Measurements from ENCODE around the gene SNX9.
"Not testable (repeated sequence)": the region's sequence is repeated elsewhere in the genome, so short reads cannot be mapped to it uniquely, and the experiment has no call there.

SNX9 gene

DNA sequence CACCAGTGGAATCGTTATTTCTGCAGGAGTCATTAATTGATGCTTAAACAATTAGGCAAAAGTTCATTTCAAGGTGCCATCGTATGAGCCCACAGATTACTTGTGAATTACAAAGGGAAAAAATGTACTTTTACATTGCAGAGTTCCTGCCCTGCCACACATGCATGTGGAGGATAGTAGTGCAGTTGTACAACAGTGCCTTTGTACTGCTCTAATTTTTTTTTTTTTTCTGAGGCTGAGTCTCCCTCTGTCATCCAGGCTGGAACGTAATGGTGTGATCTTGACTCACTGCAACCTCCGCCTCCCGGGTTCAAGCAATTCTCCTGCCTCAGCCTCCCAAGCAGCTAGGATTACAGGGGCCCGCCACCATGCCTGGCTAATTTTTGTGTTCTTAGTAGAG, 132.6 kb downstream of the SNX9 start:
- DNase-seq (ENCODE audit: low spot score): no peak

DNA sequence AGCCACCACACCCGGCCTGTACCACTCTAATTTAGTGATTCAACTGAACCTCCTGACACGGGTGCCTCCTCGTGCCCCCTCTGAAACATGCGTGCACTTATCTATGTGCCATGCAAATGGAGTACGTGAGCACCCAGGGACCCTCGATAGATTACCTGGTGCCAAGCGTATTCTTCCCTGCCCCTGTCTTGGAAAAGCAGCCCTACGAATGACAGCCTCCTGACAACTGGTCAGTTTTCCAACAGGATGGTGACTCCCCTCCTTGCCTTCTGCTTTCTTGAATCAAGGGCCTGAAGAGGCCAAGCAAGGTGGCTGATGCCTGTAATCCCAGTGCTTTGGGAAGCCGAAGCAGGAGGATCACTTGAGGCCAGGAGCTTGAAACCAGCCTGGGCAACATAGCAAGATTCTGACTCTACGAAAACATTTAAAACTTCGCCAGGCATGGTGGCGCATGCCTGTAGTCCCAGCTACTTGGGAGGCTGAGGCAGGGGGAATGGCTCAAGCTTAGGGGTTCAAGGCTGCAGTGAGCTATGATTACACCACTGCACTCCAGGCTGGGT, 133.2 kb downstream of the SNX9 start:
- DNase-seq (ENCODE audit: low spot score): no peak

DNA sequence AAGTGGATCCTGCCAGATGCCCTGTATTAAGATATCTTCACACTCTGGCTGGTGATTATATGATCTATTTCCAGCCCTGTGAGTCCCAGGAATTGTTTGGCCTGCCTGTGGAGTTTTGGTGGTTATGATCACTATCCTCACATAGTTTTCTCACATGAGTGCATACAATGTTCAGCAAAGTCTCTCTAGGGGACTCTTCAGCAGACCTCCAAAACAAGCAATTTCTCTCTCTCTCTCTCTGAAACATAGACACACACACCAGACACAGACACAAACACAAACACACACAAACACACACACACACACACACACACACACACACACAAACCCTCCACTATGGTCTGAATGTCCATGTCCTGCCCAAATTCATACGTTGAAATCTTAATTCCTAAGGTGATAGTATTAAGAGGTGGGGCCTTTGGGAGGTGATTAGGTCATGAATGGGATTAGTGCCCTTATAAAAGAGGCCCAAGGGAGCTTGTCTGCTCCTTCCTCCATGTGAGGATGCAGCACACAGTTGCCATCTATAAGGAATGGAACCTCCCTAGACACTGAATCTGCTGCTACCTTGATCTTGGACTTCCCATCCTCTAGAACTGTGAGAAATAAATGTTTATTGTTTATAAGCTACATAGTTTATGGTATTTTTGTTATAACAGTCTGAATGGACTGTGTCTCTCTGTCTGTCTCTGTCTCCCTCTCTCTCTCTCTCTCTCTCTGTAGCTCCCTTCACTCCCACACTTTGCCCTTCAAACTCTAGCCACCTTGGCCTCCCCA, 136.6 kb downstream of the SNX9 start:
- DNase-seq (ENCODE audit: low spot score): no peak

DNA sequence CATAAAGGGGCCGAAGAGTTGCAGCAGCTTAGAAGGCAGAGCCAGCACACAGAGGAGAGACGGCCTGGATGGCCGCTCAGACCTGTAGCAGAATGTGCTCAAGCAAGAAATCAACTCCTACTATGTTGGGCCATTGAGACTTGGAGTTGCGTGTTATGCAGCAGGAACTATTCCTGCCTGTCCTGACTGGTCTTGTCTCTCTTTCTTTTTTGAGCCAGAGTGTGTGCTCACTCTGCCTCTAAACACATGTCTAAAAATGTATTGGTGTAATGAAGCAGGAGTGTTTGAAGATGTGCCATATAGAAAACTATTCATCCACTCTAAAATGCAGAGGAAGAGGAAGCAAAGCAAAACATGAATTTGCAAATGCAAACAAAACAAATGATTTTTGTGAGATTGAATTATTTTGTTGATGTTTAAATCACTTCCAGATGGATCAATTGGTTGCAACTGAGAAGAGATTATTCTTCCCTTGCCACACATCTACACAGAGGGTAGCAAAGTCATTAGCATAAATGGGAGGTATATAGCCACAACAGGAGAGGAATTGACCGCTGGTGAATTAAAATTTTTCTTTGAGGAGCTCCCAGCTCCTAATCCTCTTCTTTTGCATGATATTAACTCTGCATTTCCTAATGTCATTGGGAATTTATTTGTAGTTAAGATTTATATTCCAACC, 138.2 kb downstream of the SNX9 start:
- no peak for DNase-seq (ENCODE audit: low spot score)

DNA sequence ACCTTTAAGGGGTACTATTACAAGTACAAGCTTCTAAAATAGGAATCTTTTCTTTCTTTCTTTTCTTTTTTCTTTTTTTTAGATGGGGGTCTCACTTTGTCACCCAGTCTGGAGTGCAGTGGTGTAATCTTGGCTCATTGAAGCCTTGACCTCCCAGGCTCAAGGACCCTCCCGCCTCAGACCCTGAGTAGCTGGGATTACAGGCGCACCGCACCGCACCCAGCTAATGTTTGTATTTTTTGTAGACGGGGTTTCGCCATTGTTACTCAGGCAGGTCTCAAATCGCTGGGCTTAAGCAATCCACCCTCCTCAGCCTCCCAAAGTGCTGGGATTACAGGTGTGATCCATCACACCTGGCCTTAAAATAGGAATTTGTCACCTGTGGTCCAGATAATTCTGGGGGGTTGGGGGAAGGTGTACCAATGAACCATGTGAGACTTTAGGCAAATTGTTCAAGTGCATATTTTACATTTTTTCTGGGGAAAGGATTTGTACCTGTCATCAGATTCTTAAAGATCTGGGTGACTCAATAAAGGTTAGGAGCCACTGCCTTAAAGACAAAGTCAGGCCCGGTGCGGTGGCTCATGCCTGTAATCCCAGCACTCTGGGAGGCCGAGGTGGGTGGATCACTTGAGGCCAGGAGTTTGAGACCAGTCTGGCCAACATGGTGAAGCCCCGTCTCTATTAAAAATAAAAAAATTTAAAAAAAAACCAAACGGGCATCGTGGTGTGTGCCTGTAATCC, 139.0 kb downstream of the SNX9 start:
- DNase-seq (ENCODE audit: low spot score): no peak

DNA sequence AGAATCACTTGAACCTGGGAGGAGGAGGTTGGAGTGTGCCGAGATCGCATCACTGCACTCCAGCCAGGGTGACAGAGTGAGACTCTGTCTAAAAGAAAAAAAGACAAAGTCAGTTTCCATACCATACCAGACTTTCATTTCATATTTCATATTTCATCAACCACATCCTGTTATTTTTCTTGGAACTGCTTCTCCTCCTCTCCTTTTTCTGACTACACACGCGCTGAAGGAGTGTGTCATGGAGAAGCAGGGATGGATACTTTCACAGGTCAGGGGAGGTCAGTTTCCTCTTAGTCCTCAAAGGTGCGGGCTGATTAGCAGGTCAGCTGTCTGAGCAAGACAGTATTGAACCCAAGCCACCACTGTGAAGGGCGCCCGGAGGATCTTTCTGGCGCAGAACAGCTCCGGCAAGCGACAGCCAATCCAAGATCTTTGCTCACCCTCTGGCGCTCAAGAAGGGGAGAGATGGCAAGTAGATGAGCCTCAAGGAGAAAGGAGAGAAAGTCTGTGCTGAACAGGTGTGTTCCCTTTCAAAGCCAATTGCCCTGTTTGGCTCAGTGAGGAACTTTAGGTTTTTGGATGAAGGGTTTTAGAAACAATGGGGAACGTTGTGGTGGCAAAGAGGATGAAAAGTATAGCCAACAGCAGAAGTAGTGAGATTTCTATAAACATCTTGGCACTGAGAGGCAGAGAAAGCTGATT, 139.7 kb downstream of the SNX9 start:
- no peak for DNase-seq (ENCODE audit: low spot score)

DNA sequence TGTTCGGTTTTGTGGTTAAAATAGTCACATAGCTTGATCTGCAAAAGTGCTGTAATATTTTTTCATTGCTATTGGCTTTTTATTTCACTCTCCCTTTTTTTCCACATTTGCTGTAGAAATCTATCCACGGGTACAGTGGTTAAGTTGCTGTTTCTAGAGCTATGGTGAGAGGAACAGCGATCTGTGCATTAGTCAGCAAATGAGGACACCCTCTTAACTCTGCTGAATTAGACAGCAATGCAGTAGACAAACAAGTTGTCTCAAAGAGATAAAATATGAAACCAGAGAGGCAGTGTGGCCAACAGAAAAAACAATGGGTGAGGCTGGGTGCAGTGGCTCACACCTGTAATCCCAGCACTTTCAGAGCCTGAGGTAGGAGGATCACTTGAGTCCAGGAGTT, 141.1 kb downstream of the SNX9 start:
- no peak for DNase-seq (ENCODE audit: low spot score)

DNA sequence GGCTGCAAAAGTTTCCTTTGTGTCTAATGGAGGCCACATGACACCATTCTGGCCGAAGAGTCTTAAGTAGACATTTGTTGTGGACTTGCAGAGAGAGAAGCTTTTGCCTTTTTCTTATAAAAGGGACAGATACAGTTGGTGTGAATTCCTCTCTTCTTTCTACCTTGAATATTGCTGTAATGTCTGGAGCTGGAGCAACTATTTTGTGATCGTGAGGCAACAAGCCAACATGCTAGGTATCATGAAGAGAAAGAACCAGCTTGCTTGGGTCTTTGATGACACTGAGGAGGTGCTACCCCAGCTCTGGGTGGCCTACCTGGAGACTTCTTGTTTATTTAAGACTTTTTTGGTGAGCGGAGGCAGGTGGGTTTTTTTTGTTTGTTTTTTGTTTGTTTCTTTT, 142.3 kb downstream of the SNX9 start:
- no peak for DNase-seq (ENCODE audit: low spot score)

DNA sequence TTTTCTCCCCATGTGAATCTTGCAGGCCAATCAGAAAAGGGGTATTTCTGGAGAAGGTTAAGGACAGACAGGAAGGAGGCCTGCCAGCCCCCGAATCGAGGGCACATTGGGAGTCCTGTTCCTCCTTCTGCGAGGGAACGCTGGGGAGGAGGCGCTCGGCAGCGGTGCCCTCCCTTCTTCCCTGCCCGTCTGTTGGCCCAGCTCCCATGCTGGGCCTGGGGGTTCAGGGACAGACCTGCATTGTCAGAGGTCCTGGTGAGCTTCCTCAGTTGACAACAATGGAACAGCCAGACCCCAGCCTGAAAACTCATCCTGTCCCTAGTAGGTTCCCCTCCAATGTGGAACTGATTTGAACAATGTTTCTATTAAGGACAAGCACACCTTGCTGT, 143.5 kb downstream of the SNX9 start:
- no peak for DNase-seq (ENCODE audit: low spot score)

DNA sequence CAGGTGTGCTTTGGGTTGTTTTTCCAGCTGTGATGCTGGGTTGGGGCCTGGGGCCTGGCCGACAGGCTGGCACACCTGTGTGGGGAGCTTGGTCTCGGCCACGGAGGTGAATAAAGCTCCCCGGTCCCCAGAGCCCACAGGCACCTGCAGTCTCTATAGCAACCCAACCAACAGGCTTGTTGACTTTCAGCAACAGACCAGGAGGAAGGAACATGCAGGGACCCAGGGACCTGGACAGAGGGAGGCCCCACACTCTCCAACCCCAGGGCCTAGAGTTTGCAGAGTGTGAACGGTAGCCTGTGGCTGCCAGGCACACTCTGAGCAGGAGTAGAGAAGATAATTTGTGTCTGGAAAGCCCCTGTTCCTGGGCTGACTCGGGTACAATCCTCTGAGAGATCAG, 144.0 kb downstream of the SNX9 start:
- no peak for DNase-seq (ENCODE audit: low spot score)

DNA sequence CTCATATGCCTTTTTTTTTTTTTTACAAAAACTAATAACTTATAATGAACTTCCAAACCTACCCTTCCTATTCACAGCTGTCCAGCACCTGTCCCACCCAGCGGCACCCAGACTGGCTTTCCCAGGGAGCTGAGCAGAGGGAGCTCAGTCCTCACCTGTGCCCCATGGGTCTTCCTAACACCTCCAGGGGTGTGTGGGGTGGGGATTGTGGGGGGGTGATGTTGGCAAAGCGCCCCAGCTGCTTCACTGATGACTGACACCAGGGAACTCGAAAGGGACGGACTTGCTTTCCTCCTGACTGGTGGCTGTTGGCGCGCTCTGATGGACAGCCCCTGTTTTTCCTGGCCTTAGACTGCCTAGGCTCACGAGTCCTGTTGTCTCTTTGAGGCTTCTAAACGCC, 144.4 kb downstream of the SNX9 start:
- no peak for DNase-seq (ENCODE audit: low spot score)

DNA sequence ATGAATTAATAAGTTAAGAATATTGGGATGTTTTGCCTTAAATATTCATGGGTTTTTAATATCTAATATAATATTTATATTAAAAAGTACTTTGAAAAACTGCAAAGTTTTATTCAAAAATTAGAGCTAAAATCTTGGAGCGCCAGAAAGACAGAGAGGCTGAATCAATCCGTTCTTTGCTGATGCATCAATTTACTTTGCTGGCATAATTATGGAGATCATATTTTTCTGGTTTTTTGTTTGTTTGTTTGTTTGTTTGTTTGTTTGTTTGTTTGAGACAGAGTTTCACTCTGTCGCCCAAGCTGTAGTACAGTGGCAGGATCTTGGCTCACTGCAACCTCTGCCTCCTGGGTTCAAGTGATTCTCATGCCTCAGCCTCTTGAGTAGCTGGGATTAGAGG, 149.1 kb downstream of the SNX9 start:
- DNase-seq (ENCODE audit: low spot score): not testable (repeated sequence)

DNA sequence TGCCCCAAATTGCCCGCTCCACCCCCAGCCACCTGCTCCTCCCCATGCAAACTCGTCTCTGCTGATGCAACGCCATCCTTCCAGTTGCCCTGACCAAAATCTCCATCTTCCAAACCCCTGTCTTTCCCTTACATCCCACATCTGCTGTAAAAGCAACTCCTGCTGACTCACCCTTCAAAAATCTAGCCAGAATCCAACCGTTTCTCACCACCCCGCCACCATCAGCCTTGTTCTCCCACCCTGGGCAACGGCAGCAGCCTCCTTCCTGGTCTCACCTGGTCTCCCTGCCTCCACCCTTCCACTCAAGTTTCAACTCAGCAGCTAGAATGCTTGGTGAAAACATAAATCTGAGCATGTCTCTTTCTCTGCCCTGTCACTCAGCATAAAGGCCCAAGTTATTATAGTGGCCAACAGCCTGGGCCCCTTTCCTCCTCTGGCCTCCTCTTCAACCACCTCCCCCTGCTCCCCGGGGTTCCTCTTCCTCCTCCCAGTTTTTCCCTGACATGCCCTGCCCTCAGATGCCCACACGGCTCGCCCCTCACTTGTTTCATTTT, 151.4 kb downstream of the SNX9 start:
- no peak for DNase-seq (ENCODE audit: low spot score)

DNA sequence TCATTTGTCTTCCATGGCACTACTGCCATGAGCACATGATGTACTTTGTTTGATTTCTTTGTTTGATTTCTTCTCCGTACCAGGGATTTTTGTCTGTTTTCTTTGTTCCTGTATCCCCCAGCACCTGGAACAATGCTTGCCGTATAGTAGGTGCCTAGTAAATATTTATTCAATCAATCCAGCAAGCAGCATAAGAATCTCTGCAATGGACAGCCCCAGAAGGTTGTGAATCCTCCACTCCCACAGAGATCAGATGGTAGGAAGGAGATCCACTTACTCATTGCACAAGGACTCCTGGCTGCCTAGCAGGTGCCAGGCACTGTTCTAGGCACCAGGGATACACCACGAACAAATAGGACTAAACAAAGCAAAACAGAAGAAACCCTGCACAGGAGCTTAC, 151.9 kb downstream of the SNX9 start:
- no peak for DNase-seq (ENCODE audit: low spot score)

DNA sequence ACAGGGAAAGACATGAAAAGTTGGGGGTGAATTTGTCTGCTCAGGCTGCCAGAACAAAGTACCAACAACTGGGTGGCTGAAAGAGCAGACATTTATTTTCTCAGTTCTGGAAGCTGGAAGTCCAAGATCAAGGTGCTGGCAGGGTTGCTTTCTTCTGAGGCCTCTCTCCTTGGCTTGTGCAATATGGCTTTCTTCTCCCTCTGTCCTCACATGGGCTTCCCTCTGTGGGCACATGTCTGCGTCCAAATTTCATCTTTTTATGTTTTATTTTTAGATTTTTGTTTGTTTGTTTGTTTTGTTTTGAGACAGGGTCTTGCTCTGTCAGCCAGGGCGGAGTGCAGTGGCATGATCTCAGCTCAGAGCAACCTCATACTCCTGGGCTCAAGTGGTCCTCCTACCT, 152.4 kb downstream of the SNX9 start:
- no peak for DNase-seq (ENCODE audit: low spot score)

DNA sequence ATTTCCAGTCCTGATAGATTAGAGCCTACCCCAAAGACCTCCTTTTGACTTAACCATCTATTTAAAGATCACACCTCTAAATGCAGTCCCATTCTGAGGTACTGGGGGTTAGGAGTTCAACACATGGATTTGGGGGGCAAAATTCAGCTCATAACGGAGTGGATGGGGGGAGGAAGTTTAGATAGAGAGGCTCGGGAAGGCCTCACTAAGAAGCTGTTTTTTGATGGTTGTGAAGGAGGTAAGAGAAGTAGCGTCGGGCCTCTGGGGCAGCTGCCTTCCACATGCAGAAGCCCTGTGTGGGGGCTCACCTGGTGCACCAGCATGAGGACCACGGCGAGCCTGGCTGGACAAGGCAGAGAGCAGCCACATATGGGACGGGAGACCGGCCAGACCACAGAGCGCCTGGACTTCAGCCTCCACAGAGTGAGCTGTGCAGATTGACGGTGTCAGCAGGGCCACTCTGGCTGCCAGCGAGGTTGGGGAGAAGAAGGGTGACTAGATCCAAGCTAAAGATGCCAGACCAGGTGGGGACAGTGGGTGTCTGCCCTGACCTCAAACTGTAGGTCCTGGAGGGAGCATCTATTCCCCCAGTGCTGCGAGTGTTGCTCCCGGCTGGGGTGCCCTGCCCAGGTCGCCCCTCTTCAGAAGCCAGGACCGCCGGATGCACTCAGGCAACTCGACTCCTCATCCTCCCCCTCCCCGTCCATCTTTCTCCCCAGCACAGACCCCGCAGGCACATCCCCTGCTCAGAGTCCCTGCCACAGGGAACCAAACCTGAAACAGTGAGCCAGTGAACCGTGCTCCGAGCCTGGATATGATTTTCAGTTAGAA, 153.5 kb downstream of the SNX9 start:
- DNase-seq (ENCODE audit: low spot score): no peak

DNA sequence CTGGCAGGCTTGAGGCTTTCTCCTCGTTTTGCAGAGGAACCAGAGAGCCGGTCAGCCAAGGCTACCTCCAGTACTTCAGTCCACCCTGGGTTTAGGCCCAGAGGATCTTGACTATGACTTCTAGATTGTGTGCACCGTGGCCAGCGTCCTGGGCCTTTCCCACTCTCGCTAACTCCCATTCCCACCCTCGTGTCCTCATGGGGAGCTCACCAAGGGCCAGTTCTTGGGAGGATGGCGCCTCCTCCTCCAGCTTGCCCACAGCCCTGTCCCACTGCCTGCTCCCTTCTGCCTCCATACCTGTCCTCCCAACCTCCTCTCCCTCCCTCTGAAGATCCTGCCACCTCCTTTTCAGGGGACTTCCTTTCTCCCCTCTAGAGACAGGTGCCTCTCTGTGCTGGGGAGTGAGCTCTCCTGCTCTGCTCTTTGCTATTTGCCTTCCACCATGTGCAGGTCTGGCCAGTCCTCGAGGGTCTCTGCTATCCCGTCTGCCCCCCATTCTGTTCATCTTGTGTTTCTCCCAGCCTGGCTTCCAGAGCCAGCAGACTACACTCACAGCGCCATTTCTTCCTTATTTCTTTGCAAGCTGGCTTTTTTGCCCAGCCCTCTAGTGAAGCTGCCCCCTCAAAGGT, 154.2 kb downstream of the SNX9 start:
- no peak for DNase-seq (ENCODE audit: low spot score)

DNA sequence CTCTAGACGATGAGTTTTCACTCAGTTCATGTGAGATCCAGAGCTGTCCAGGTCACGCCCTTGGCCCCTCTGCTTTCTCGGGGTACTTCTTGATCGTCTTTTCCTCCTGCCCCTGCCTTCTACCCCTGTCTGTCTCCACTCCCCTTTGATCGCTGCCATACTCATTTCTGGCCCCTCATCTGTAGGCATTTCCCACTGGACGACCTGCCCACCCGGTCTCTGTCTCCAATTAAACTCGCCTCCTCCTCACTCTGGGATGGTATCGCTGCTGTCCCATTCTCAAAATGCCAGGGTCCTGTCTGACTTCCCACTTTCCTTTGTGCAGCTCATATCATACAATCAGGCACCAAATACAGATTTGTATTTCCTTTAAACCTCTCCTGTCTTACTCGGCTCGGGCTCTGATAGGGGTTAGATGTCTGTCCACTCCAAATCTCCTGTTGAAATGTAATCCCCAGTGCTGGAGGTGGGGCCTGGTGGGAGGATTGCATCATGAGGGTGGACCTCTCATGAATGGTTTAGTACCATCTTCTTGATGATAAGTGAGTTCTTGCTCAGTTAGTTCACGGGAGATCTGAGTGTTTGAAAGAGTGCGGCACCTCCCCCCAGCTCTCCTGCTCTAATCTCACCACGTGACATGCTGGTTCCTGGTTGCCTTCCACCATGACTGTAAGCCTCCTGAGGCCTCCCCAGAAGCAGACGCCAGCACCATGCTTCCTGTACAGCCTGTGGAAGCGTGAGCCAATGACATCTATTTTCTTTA, 155.2 kb downstream of the SNX9 start:
- no peak for DNase-seq (ENCODE audit: low spot score)

DNA sequence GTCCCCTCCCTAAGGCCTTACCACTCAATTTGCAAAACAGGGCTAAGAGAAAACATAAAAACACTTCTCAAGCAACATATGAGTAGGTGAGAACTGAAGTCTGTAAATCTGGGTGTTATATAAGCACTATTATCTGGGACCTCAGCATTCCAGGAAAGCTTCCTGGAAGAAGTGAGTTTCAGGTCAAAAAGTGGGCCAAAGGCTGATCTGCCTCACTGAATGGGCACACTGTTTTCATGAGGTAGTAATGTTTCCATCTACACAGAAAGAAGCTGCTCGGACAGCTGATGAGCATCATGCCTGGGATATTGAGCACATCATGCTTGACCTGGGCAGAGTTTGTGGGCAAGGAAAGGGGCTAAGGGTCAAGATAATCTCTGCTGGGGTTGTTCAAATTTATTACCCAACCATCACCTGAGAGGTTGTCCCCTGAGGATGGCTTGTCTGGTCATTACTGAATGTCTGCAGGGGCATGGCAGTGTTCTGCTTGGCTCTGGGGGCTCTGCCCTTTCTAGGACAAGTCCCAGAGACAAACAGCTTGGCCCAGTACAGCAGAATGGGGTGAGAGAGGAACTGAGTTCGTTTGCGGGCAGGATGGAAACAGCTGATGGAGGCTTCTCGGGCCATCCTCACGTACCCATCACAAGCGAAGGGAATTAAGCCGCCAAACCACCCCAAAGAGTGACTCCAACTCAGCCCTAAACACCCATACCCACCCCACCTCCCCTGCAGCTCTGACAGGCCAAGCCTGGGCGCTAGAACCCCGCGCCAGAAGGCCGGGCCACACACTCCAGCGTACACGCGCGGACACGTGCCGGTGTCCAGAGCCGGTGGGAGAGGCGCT, 157.5 kb downstream of the SNX9 start:
- no peak for DNase-seq (ENCODE audit: low spot score)
